ENCODE results near the gene SPEF1. TPM values are rescaled to one million over a fixed set of nuclear protein-coding genes. Genes with fewer than 3 reads are reported as not detected.

The SPEF1 gene
- total RNA-seq, 2 experiments from 2014 or later = 0.14 TPM; not detected in 1

DNA sequence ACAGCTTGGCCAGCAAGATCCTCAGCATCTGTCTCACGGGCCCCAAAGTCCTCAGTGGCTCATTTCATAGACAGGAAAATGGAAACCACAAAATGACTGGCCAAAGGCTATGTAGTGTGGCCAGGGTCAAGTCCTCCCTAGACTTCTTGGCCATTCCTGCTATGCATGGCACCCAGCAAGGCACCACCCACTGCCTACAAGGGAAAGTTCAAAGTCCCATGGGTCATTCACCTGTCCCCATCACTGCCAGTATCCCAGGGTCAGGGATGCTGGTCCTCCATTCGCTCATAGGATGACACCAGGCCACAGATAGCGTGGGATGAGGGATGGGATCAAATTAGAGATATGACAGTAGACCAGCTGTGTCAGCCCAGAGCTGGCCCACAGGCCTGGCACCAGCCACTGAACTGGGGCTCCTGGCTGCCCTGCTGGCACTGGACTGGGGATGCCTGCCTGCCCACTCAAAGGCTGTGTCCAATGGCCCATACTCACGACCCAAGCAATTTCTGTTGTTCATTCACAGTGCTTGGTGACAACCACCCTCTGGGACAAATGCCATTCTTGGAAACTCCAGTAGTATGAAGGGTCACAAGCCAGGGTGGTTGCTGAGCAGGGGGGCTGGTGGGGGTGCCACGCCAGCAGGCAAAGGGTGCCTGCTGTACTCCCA lies 25.3 kb downstream of the SPEF1 start:
- CTCF ChIA-PET = interaction anchor here (0.6 to 1.1 kb wide), 3 partner anchors 12 to 100 kb away, joined by 3 to 5 read pairs (median 3); no protein-coding TSS in a partner anchor
- POLR2A ChIA-PET = no interaction called here

DNA sequence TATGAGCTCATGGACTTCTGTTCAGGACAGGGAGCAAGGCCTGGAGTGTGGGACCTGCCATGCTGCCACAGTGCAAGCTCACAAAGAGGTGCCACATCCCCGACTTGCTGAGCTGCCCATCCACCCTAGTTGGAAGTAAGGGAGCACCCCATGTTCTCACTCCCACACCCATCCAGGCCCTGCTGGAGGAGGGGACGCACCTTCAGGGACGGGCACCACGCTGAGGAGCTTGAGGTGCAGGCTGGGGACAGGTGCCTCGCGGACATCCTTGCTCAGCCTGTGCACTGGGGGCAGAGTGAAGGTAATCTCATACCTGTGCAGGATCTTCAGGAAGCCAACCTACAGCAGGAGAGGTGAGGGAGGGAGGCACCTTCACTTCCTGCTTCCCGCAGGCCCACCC lies 26.0 kb downstream of the SPEF1 start:
- no peak overlapping the region for H3K27ac Mint-ChIP-seq
- H3K4me1 Mint-ChIP-seq = peaks cover 7% of the 10 kb centered on the region
- H3K9me3 Mint-ChIP-seq (ENCODE audit: low read depth) = no peaks in the 10 kb centered on the region
- intact Hi-C loops (cut with DNase I, micrococcal nuclease) = no loop called here
- CTCF ChIA-PET = interaction anchor here (0.5 to 1.4 kb wide), 6 partner anchors 12 to 329 kb away, joined by 3 to 5 read pairs (median 3); partner anchors contain the start of gene SPEF1
- no peak overlapping the region for H3K4me3 Mint-ChIP-seq
- no peak for DNase-seq
- H3K27me3 Mint-ChIP-seq = peaks cover 3% of the 10 kb centered on the region
- no peak for ATAC-seq
- peaks cover 13% of the 10 kb centered on the region for H3K36me3 Mint-ChIP-seq (ENCODE audit: low read depth)
- POLR2A ChIA-PET = interaction anchor here (0.7 kb wide), 1 partner anchor 10 kb away, joined by 4 read pairs; no protein-coding TSS in a partner anchor

More for the DNA sequence above, 25.3 kb downstream of the SPEF1 start:
- Mint-ChIP-seq H3K9me3 (ENCODE audit: low read depth) (no peaks in the 10 kb centered on the region), H3K27ac (no peak overlapping the region), H3K36me3 (ENCODE audit: low read depth) (peaks cover 13% of the 10 kb centered on the region), H3K27me3 (peaks cover under 1% of the 10 kb centered on the region), H3K4me3 (no peak overlapping the region), H3K4me1 (peaks cover 7% of the 10 kb centered on the region)
- ATAC-seq = no peak
- intact Hi-C loops (cut with DNase I, micrococcal nuclease) = no loop called here
- no peak for DNase-seq

DNA sequence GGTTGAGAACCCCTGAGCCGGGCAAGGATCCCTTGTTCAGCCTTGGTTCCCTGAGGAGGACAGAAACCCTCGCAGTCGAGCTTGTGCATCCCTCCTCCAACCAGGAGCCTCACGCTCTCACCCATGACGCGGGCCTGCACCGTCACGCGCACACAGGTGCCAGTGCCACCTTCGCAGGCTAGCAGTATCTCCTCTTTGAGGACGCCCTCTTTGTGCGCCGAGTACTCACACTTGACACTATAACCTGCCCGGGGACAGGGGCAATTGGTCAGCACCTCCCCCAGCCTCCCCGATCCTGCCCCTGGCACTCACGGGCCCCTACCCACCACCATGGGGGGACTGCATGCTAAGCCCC lies 27.0 kb downstream of the SPEF1 start:
- H3K4me1 Mint-ChIP-seq = peaks cover 7% of the 10 kb centered on the region
- DNase-seq = no peak
- no peak overlapping the region for H3K4me3 Mint-ChIP-seq
- no peak for ATAC-seq
- H3K9me3 Mint-ChIP-seq (ENCODE audit: low read depth) = no peaks in the 10 kb centered on the region
- ChIA-PET POLR2A (no interaction called here), CTCF (interaction anchor here (0.9 to 1.4 kb wide), 4 partner anchors 9 to 330 kb away, joined by 3 to 4 read pairs (median 4); no protein-coding TSS in a partner anchor)
- peaks cover 13% of the 10 kb centered on the region for H3K36me3 Mint-ChIP-seq (ENCODE audit: low read depth)
- no peak overlapping the region for H3K27ac Mint-ChIP-seq
- peaks cover 3% of the 10 kb centered on the region for H3K27me3 Mint-ChIP-seq
- intact Hi-C loops (cut with DNase I, micrococcal nuclease) = no loop called here

GRCh38 chr20:3753501-3754275 lies 27.6 kb downstream of the SPEF1 start:
- Mint-ChIP-seq H3K9me3 (ENCODE audit: low read depth) (no peaks in the 10 kb centered on the region), H3K27me3 (peaks cover 3% of the 10 kb centered on the region), H3K36me3 (ENCODE audit: low read depth) (peaks cover 13% of the 10 kb centered on the region), H3K4me1 (peaks cover 7% of the 10 kb centered on the region), H3K4me3 (no peak overlapping the region), H3K27ac (no peak overlapping the region)
- DNase-seq (no peak), ATAC-seq (no peak)
- intact Hi-C loops (cut with DNase I, micrococcal nuclease) = loop anchor here (1.0 to 2.0 kb wide), 4 partner anchors 13 to 102 kb away; partner anchors contain the start of genes ADISSP (in 1 of the 2), CENPB (in 1 of the 2) and MAVS (in 1 of the 2)
- CTCF ChIA-PET = interaction anchor here (0.6 to 3.2 kb wide), 6 partner anchors 9 to 332 kb away, joined by 3 to 18 read pairs (median 4); partner anchors contain the start of gene ADISSP
- POLR2A ChIA-PET = no interaction called here

GRCh38 chr20:3753098-3753497 lies 28.1 kb downstream of the SPEF1 start:
- Mint-ChIP-seq H3K36me3 (ENCODE audit: low read depth) (peaks cover 11% of the 10 kb centered on the region), H3K27me3 (peaks cover 3% of the 10 kb centered on the region), H3K4me1 (peaks cover 7% of the 10 kb centered on the region), H3K4me3 (no peak overlapping the region), H3K9me3 (ENCODE audit: low read depth) (no peaks in the 10 kb centered on the region), H3K27ac (no peak overlapping the region)
- ChIA-PET CTCF (interaction anchor here (0.8 to 3.2 kb wide), 6 partner anchors 11 to 332 kb away, joined by 3 to 18 read pairs (median 4); partner anchors contain the start of gene ADISSP), POLR2A (no interaction called here)
- DNase-seq (peak; percentile 78), ATAC-seq (peak; percentile 61)
- intact Hi-C loops (cut with DNase I, micrococcal nuclease) = loop anchor here (1.0 to 2.0 kb wide), 4 partner anchors 14 to 102 kb away; partner anchors contain the start of genes ADISSP (in 1 of the 2), CENPB (in 1 of the 2) and MAVS (in 1 of the 2)

GRCh38 chr20:3752386-3752759 lies 28.9 kb downstream of the SPEF1 start:
- POLR2A ChIA-PET = no interaction called here
- H3K27me3 Mint-ChIP-seq = peaks cover 3% of the 10 kb centered on the region
- H3K36me3 Mint-ChIP-seq (ENCODE audit: low read depth) = peaks cover 5% of the 10 kb centered on the region
- H3K9me3 Mint-ChIP-seq (ENCODE audit: low read depth) = no peaks in the 10 kb centered on the region
- no peak for ATAC-seq
- no peak for DNase-seq
- H3K4me3 Mint-ChIP-seq = peak overlapping the region; percentile 64
- peak overlapping the region; percentile 51 for H3K27ac Mint-ChIP-seq
- CTCF ChIA-PET = interaction anchor here (0.8 to 3.2 kb wide), 5 partner anchors 11 to 333 kb away, joined by 3 to 18 read pairs (median 4); partner anchors contain the start of gene ADISSP
- H3K4me1 Mint-ChIP-seq = peaks cover 7% of the 10 kb centered on the region
- intact Hi-C loops (cut with DNase I, micrococcal nuclease) = loop anchor here (1.0 to 2.0 kb wide), 5 partner anchors 14 to 94 kb away; partner anchors contain the start of genes ADISSP (in 2 of the 2), AP5S1 (in 1 of the 2), CENPB (in 1 of the 2) and MAVS (in 1 of the 2)

DNA sequence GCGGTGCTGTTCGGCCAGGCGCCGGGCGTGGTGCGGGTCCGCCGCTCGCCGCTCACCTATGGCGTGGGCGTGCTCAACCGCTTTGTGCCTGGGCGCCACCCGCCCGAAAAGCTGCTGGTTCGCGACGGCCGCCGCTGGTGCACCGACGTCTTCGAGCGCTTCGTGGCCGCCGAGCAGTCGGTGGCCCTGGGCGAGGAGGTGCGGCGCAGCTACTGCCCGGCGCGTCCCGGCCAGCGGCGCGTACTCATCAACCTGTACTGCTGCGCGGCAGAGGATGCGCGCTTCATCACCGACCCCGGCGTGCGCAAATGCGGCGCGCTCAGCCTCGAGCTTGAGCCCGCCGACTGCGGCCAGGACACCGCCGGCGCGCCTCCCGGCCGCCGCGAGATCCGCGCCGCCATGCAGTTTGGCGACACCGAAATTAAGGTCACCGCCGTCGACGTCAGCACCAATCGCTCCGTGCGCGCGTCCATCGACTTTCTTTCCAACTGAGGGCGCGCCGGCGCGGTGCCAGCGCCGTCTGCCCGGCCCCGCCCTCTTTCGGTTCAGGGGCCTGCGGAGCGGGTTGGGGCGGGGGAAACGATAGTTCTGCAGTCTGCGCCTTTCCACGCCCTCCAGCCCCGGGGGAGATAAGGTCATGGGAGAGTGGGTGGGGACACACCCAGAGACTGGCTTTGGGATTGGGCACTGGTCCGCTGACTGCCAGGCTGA lies 29.4 kb downstream of the SPEF1 start:
- peak overlapping the region; percentile 51 for H3K27ac Mint-ChIP-seq
- ChIA-PET CTCF (interaction anchor here (0.8 to 3.2 kb wide), 6 partner anchors 16 to 103 kb away, joined by 3 to 18 read pairs (median 5); partner anchors contain the start of gene ADISSP), POLR2A (no interaction called here)
- peak; percentile 86 for DNase-seq
- peak; percentile 79 for ATAC-seq
- peaks cover 4% of the 10 kb centered on the region for H3K36me3 Mint-ChIP-seq (ENCODE audit: low read depth)
- H3K27me3 Mint-ChIP-seq = peaks cover 3% of the 10 kb centered on the region
- H3K9me3 Mint-ChIP-seq (ENCODE audit: low read depth) = no peaks in the 10 kb centered on the region
- H3K4me3 Mint-ChIP-seq = peak overlapping the region; percentile 64
- H3K4me1 Mint-ChIP-seq = peaks cover 7% of the 10 kb centered on the region
- intact Hi-C loops (cut with DNase I, micrococcal nuclease) = loop anchor here (1.0 to 2.0 kb wide), 5 partner anchors 15 to 95 kb away; partner anchors contain the start of genes ADISSP (in 2 of the 2), AP5S1 (in 1 of the 2), CENPB (in 1 of the 2) and MAVS (in 1 of the 2)

DNA sequence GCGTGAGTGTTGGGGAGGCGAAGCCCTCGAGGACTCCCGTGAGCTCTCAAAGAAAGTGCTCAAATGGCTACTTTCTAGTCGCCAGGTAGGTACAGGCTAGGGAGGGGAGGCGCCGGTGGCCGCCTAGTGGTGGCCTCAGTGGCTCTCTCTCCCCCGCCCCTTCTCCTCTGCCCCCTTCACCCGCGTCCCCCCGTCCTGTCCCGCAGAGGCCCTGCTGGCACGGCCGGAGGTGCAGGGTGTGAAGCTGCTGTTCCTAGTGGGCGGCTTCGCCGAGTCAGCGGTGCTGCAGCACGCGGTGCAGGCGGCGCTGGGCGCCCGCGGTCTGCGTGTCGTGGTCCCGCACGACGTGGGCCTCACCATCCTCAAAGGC lies 30.0 kb downstream of the SPEF1 start:
- H3K27me3 Mint-ChIP-seq = peaks cover 3% of the 10 kb centered on the region
- no peak overlapping the region for H3K27ac Mint-ChIP-seq
- H3K4me1 Mint-ChIP-seq = peaks cover 7% of the 10 kb centered on the region

GRCh38 chr20:3749689-3750531 lies 31.3 kb downstream of the SPEF1 start:
- H3K4me1 Mint-ChIP-seq = peaks cover 13% of the 10 kb centered on the region
- H3K4me3 Mint-ChIP-seq = no peak overlapping the region
- H3K27me3 Mint-ChIP-seq = peaks cover 3% of the 10 kb centered on the region
- ChIA-PET CTCF (interaction anchor here (0.7 to 1.7 kb wide), 6 partner anchors 10 to 439 kb away, joined by 3 to 6 read pairs (median 4); no protein-coding TSS in a partner anchor), POLR2A (interaction anchor here (0.5 kb wide), 1 partner anchor 9 kb away, joined by 4 read pairs; no protein-coding TSS in a partner anchor)
- intact Hi-C loops (cut with DNase I, micrococcal nuclease) = loop anchor here in 1 of 2 experiments (1.0 kb wide), 1 partner anchor 74 kb away; no protein-coding TSS in a partner anchor
- peak; percentile 45 for ATAC-seq
- no peak overlapping the region for H3K27ac Mint-ChIP-seq
- H3K36me3 Mint-ChIP-seq (ENCODE audit: low read depth) = peaks cover 2% of the 10 kb centered on the region
- no peaks in the 10 kb centered on the region for H3K9me3 Mint-ChIP-seq (ENCODE audit: low read depth)
- peak; percentile 69 for DNase-seq

More for the DNA sequence above, 30.0 kb downstream of the SPEF1 start:
- peaks cover 2% of the 10 kb centered on the region for H3K36me3 Mint-ChIP-seq (ENCODE audit: low read depth)
- no peaks in the 10 kb centered on the region for H3K9me3 Mint-ChIP-seq (ENCODE audit: low read depth)
- ChIA-PET CTCF (interaction anchor here (0.6 to 3.2 kb wide), 8 partner anchors 17 to 120 kb away, joined by 3 to 18 read pairs (median 4); partner anchors contain the start of gene ADISSP), POLR2A (interaction anchor here (0.6 kb wide), 1 partner anchor 1063 kb away, joined by 5 read pairs; no protein-coding TSS in a partner anchor)
- DNase-seq (no peak), ATAC-seq (no peak)
- intact Hi-C loops (cut with DNase I, micrococcal nuclease) = no loop called here
- no peak overlapping the region for H3K4me3 Mint-ChIP-seq

Measured in activated CD4-positive, alpha-beta T cell treated with anti-CD3 and anti-CD28 coated beads for 36 hours (primary cell).